ENCODE results near the gene DNAJB12. TPM values are rescaled to one million over a fixed set of nuclear protein-coding genes. Genes with fewer than 3 reads are reported as not detected.

Gene DNAJB12
- total and polyA plus RNA-seq, 8 donors = 2.3 to 43.2 (median 18.2) TPM

DNA sequence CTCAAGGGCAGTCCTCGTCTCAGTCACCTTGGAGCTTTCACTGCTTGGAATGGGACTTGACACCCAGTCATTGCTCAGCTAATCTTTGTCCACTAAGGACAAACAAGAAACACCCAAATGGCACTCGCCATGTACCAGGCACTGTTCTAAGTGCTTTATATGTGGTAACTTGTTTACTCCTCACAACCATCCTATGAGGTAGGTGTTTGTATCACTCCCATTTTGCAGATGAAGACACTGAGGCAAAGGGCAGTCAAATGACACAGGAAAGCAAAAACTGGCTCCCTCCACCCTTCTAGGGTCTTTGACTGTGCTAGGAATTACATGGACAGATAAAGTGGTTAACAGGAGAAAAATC is 24.7 kb downstream of the DNAJB12 start:
- TF ChIP-seq EP300 (IDR thresholded peaks at IDR 0.05) (no peak), CTCF (IDR thresholded peaks at IDR 0.05) (no peak), POLR2AphosphoS5 (IDR thresholded peaks at IDR 0.05) (peak in 2 of 3 donors; percentile 72 to 74), POLR2A (IDR thresholded peaks at IDR 0.05) (no peak)
- intact Hi-C loops (cut with DNase I; ENCODE audit: low total_unique reads) = loop anchor here (10.0 kb wide), 1 partner anchor 115 kb away; the partner anchor contains the start of genes ANAPC16 and ASCC1
- Histone ChIP-seq H3K27me3 (no peaks in the 10 kb centered on the region), H3K27ac (peak overlapping the region; percentile 75 to 97 (median 95)), H3K9me3 (no peaks in the 10 kb centered on the region), H3K4me3 (no peak overlapping the region), H3K4me1 (peaks cover 85 to 98% (median 93%) of the 10 kb centered on the region in 4 donors), H3K36me3 (peaks cover 0 to 7% (median 2%) of the 10 kb centered on the region in 4 donors)
- DNase-seq = peak in 1 of 2 donors; percentile 46
- WGBS, 5 donors = 28 to 86% (median 38%) methylated on average over 2 of the region's 2 CpGs

DNA sequence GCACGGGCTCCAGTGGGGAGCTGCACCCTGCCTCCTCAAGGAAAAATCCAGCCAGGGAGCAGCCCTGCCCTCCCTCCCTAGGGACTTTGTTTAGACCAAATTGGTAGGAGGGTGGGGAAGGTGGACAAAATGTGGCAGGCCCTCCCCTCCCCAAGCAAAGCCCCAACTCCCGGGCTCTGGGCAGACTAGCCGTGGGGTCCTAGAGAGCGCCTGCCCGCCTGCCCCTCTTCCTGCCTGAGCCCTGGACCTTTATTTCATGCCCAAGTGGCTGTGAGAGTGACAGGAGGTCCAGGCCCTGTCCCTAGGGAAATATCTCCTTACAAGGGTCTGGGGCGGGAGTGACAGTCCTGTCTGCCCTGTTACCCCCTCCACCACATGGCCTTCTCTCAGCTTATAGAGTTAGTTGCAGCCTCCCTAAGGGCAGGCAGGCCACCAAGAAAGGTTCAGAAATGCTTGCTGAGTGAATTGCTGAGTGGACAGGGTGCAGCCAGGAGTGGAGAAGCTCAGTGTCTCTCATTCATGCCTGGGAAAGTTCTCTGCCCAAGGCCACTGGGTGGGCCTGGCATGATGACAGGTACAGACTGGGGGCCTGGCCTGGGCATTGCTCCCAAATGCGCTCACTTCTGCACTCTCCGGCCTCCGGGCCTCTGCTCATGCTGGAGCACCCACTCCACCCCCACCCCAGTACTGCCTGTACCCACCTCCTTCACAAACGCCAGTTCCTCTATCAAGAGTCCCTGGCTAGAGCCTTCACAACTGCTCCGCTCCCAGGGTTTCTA is 25.2 kb downstream of the DNAJB12 start:
- H3K27me3 ChIP-seq = no peaks in the 10 kb centered on the region
- H3K36me3 ChIP-seq = peaks cover 0 to 7% (median 1%) of the 10 kb centered on the region in 4 donors
- H3K27ac ChIP-seq = peak overlapping the region; percentile 75 to 97 (median 95)
- no peak for TF ChIP-seq EP300 (IDR thresholded peaks at IDR 0.05)
- no peak for TF ChIP-seq POLR2AphosphoS5 (IDR thresholded peaks at IDR 0.05)
- no peak for TF ChIP-seq CTCF (IDR thresholded peaks at IDR 0.05)
- TF ChIP-seq POLR2A (IDR thresholded peaks at IDR 0.05) = no peak
- intact Hi-C loops (cut with DNase I; ENCODE audit: low total_unique reads) = loop anchor here (10.0 kb wide), 1 partner anchor 115 kb away; the partner anchor contains the start of genes ANAPC16 and ASCC1
- no peaks in the 10 kb centered on the region for H3K9me3 ChIP-seq
- DNase-seq = peak; percentile 29 to 66
- H3K4me3 ChIP-seq = no peak overlapping the region
- peaks cover 84 to 98% (median 92%) of the 10 kb centered on the region in 4 donors for H3K4me1 ChIP-seq
- WGBS, 5 donors = 45 to 68% (median 61%) methylated on average over 9 to 11 of the region's 11 CpGs

DNA sequence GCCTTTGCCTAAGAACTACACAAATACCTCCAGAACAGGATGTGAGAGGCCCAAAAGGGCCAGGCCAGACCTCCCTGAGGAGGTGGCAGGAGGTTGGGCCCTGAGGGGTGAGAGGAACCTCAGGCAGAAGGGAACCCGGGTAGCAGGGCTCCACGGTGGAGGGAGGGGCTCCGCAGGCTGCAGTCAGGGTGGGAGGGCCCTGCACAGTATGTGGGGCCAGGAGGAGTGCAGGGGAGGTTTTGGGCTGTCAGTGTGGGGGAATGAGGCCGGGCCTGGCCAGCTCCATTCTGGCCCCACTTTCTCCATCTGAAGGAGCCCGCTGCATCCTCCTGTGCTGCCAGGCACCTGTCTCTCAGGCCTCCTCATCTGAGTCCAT is 25.9 kb downstream of the DNAJB12 start:
- H3K27me3 ChIP-seq = no peaks in the 10 kb centered on the region
- H3K27ac ChIP-seq = peak overlapping the region; percentile 75 to 97 (median 95)
- H3K36me3 ChIP-seq = peaks cover 0 to 4% (median 0%) of the 10 kb centered on the region in 4 donors
- DNase-seq = peak in 1 of 2 donors; percentile 44
- TF ChIP-seq CTCF (IDR thresholded peaks at IDR 0.05) = no peak
- intact Hi-C loops (cut with DNase I; ENCODE audit: low total_unique reads) = no loop called here
- peaks cover 77 to 96% (median 90%) of the 10 kb centered on the region in 4 donors for H3K4me1 ChIP-seq
- WGBS, 5 donors = 41 to 54% (median 49%) methylated on average over 4 to 5 of the region's 5 CpGs
- no peak overlapping the region for H3K4me3 ChIP-seq
- no peaks in the 10 kb centered on the region for H3K9me3 ChIP-seq

DNA sequence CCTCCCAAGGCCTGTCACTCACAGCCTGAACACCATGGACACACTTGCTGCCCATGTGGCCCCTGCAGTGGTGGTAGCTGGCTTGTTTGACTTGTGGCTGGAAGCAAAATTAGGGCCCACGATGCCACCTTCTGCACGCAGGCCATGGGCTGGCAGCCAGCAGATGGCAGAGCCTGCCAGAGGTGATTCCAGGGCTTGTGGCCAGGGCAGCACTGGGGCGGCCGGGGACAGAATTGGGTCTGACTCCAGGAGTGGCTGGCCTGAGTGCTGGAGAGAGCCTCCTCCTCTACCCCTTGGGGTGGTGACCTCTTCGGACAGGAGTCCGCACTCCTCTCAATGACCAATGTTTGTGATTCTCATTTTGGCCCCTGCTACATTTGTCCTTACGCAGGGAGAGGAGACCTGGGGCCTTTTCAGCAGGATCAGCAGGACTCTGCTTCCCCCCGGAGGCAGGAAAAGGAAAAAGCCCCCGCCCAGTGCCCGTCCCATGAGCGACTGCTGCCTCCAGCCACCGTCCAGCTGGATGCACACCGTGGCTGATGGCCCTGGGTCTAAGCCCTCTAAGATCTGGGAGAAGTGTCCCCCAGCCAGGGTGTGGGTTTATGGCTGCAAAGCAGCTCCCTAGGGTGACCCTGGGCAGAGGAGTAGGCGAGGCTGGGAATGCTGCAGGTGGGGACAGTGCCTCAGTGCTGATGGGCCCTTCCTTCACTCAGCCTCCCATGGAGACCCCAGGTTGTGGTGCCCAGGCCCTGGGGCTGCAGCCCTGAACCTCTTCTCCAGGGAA is 26.5 kb downstream of the DNAJB12 start:
- H3K27me3 ChIP-seq = no peaks in the 10 kb centered on the region
- TF ChIP-seq POLR2AphosphoS5 (IDR thresholded peaks at IDR 0.05) (peak in 2 of 3 donors; percentile 6 to 13), EP300 (IDR thresholded peaks at IDR 0.05) (no peak), CTCF (IDR thresholded peaks at IDR 0.05) (peak in 5 of 7 experiments; percentile 42 to 66 (median 50)), POLR2A (IDR thresholded peaks at IDR 0.05) (no peak)
- peaks cover 72 to 96% (median 89%) of the 10 kb centered on the region in 4 donors for H3K4me1 ChIP-seq
- H3K27ac ChIP-seq = peak overlapping the region; percentile 75 to 97 (median 95)
- no peaks in the 10 kb centered on the region for H3K36me3 ChIP-seq
- peak; percentile 85 to 86 for DNase-seq
- 12 to 44% (median 20%) methylated on average over 5 to 14 of the region's 14 CpGs for whole genome bisulfite sequencing, 5 donors
- intact Hi-C loops (cut with DNase I; ENCODE audit: low total_unique reads) = no loop called here
- H3K4me3 ChIP-seq = no peak overlapping the region
- no peaks in the 10 kb centered on the region for H3K9me3 ChIP-seq
